Small intestine (tissue), 7 donors: Measurements from ENCODE around the gene PRMT7. TPM values are rescaled to one million over a fixed set of nuclear protein-coding genes. Genes with fewer than 3 reads are reported as not detected.

Source experiments
- DNase-seq, 2 donors: peaks; one replicate each; pipeline versions ENCODE4 v3.0.0 to v3.0.0-alpha.2; 2013
- FAIRE-seq: peaks from 2 replicates; lab custom pipeline; 2012; peaks lifted over from hg19 to GRCh38; lab: Jason Lieb, UNC
- H3K27ac ChIP-seq, 3 donors: one replicate each; pipeline ENCODE4 v1.5.1; 2013; ENCODE audit warnings: low read length in 2 of 3, mild to moderate bottlenecking in 2 of 3, control low read depth in 1 of 3, inconsistent platforms in 1 of 3, low read depth in 1 of 3, moderate library complexity in 1 of 3
- H3K27me3 ChIP-seq, 3 donors: one replicate each; pipeline ENCODE4 v1.6.1; 2013; ENCODE audit warnings: low read length in 3 of 3, inconsistent platforms in 1 of 3; ENCODE audit not compliant: control insufficient read depth in 3 of 3, insufficient read depth in 3 of 3
- H3K36me3 ChIP-seq, 3 donors: one replicate each; pipeline ENCODE4 v1.6.1; 2013; ENCODE audit warnings: low read length in 3 of 3, inconsistent platforms in 1 of 3, low read depth in 1 of 3, mild to moderate bottlenecking in 1 of 3, moderate library complexity in 1 of 3; ENCODE audit not compliant: control insufficient read depth in 3 of 3, insufficient read depth in 2 of 3
- H3K4me1 ChIP-seq, 3 donors: one replicate each; pipeline ENCODE4 v1.6.1; 2013; ENCODE audit warnings: low read length in 2 of 3, inconsistent platforms in 1 of 3, low read depth in 1 of 3, mild to moderate bottlenecking in 1 of 3, moderate library complexity in 1 of 3; ENCODE audit not compliant: control insufficient read depth in 3 of 3, insufficient read depth in 2 of 3
- H3K4me3 ChIP-seq, 3 donors: one replicate each; pipeline ENCODE4 v1.5.1; 2013; ENCODE audit warnings: low read length in 3 of 3, control low read depth in 1 of 3, inconsistent platforms in 1 of 3, low read depth in 1 of 3, mild to moderate bottlenecking in 1 of 3, moderate library complexity in 1 of 3
- H3K9me3 ChIP-seq, 2 donors: one replicate each; pipeline ENCODE4 v1.6.1; 2013; ENCODE audit warnings: low read depth in 1 of 2, low read length in 1 of 2; ENCODE audit not compliant: control insufficient read depth in 2 of 2, insufficient read depth in 1 of 2
- WGBS, 3 donors: extraction: QIAGEN DNeasy Blood & Tissue Kit; methylation state at CpG; one replicate each; pipeline ENCODE4 v1.1.7; 2013; 5-methylcytosine and 5-hydroxymethylcytosine counted together
- polyA plus RNA-seq, 4 donors: library from polyadenylated mRNA; stranded (reverse) in 3 of 4; unstranded in 1 of 4; fragments of 200-250 nt in 3 of 4; fragments of 120-200 nt in 1 of 4; gene quantifications; one replicate each; pipeline versions ENCODE4 v1.2.1 to v1.2.3, GENCODE V29; 2013
- donor health status: healthy with polysubstance abuse.
- donor health status: control.
- donor health status: control.
- donor health status: Bipolar disorder and iron deficiency.
- donor health status: healthy.

PRMT7 gene
- polyA plus RNA-seq, 4 donors, result 13.6 to 46.3 (median 20.2) TPM

- H3K27me3 ChIP-seq, result no peaks in the 10 kb centered on the region
- peaks cover 0 to 13% (median 0%) of the 10 kb centered on the region in 3 donors for H3K4me1 ChIP-seq
- peak overlapping the region in 2 of 3 donors; percentile 16 to 20 for H3K4me3 ChIP-seq
- DNase-seq (peak; percentile 93 to 98), FAIRE-seq (no peak)
- peaks cover 0 to 95% (median 0%) of the 10 kb centered on the region in 3 donors for H3K36me3 ChIP-seq
- H3K9me3 ChIP-seq, result no peaks in the 10 kb centered on the region
- peak overlapping the region; percentile 65 to 85 (median 81) for H3K27ac ChIP-seq
- 23 to 76% (median 40%) methylated on average over 10 to 11 of the region's 11 CpGs for WGBS, 3 donors
These were observed 41.2 kb downstream of the PRMT7 start for GRCh38 chr16:68351991-68352431.

GRCh38 chr16:68353366-68353765 lies 42.5 kb downstream of the PRMT7 start:
- Histone ChIP-seq H3K4me1 (peaks cover 0 to 13% (median 0%) of the 10 kb centered on the region in 3 donors), H3K9me3 (no peaks in the 10 kb centered on the region), H3K27ac (no peak overlapping the region), H3K27me3 (no peaks in the 10 kb centered on the region), H3K36me3 (peaks cover 0 to 94% (median 0%) of the 10 kb centered on the region in 3 donors), H3K4me3 (no peak overlapping the region)
- FAIRE-seq (no peak), DNase-seq (no peak)
- WGBS, 3 donors, result 86 to 93% (median 91%) methylated on average over 13 of the region's 13 CpGs

- Histone ChIP-seq H3K36me3 (peaks cover 0 to 94% (median 0%) of the 10 kb centered on the region in 3 donors), H3K4me1 (peaks cover 0 to 13% (median 0%) of the 10 kb centered on the region in 3 donors), H3K4me3 (no peak overlapping the region), H3K27ac (no peak overlapping the region), H3K27me3 (no peaks in the 10 kb centered on the region), H3K9me3 (no peaks in the 10 kb centered on the region)
- DNase-seq (no peak), FAIRE-seq (no peak)
- WGBS, 3 donors, result 93 to 97% (median 94%) methylated on average over 9 of the region's 9 CpGs
These were observed 44.0 kb downstream of the PRMT7 start for GRCh38 chr16:68354816-68355215.

DNA sequence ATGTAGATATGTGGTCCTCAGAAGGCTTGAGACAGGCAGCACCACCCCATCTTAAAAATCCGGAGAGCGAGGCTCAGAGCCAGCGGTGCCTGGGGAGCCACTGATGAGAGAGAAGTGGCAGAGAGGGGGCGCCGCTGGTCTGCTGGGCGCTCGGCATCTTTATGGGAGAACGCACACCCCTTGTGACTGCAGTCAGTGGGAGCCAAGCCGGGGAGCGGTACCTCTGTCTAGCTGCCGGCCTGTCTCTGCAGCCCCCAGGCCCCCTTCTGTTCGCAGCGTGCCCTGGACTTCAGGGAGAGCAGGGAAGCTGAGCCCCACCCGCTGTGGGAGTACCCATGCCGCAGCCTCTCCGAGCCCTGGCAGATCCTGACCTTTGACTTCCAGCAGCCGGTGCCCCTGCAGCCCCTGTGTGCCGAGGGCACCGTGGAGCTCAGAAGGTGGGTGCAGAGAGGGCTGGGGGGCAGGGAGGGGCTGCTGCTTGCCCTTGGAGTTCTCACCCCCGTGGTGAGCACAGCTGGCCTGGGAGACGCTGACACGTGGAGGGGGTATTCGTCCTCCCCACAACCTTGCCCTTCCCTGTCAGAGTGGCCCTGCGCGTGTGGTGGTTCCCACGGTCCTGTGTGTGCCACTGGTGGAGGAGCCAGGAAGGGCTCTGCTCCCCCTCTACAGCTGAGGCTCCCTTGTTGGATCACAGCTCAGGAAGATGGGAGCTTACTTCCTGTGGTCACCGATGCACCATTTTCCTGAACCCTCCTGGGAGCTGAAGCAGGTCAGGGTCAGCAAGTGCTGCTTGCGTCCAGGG lies 44.8 kb downstream of the PRMT7 start:
- H3K27ac ChIP-seq, result no peak overlapping the region
- FAIRE-seq (no peak), DNase-seq (no peak)
- H3K27me3 ChIP-seq, result no peaks in the 10 kb centered on the region
- H3K9me3 ChIP-seq, result no peaks in the 10 kb centered on the region
- H3K4me3 ChIP-seq, result no peak overlapping the region
- peaks cover 0 to 96% (median 3%) of the 10 kb centered on the region in 3 donors for H3K36me3 ChIP-seq
- peaks cover 0 to 18% (median 0%) of the 10 kb centered on the region in 3 donors for H3K4me1 ChIP-seq
- 80 to 83% (median 83%) methylated on average over 25 to 28 of the region's 28 CpGs for WGBS, 3 donors

DNA sequence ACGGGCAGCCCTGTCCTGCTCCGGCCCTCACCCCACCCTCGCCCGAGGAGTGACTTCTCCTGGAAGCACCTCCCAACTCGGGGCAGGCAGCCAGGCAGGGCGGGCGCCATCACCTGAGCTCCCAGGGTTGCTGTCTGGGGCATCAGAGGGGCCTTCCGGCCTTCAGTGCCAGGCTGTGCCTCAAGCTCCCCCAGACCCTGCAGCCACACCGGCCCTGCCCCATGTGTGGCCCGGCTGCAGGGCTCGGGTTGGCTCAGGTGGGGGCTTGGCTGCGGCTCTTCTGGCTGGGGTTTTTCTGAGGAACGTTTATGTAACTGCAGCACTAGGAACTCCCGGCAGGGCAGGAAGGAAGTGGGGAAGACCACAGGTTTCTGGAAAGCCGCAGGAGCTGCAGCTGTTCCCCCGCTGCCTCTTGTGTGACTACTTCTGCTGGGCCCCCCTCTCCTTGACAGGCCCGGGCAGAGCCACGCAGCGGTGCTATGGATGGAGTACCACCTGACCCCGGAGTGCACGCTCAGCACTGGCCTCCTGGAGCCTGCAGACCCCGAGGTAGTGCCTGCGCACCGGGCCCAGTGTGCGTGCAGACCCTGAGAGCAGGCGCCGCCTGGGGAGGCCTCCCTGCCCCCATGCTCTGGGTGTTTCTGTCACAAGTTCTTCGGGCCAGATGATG lies 45.6 kb downstream of the PRMT7 start:
- Histone ChIP-seq H3K27me3 (no peaks in the 10 kb centered on the region), H3K9me3 (no peaks in the 10 kb centered on the region), H3K4me3 (no peak overlapping the region), H3K27ac (no peak overlapping the region), H3K36me3 (peaks cover 6 to 96% (median 9%) of the 10 kb centered on the region in 3 donors), H3K4me1 (peaks cover 0 to 16% (median 0%) of the 10 kb centered on the region in 3 donors)
- peak in 1 of 2 donors; percentile 46 for DNase-seq
- WGBS, 3 donors, result 66 to 79% (median 68%) methylated on average over 28 of the region's 28 CpGs
- no peak for FAIRE-seq

- H3K36me3 ChIP-seq, result peaks cover 6 to 97% (median 9%) of the 10 kb centered on the region in 3 donors
These were observed 46.1 kb downstream of the PRMT7 start for GRCh38 chr16:68356919-68357286.

DNA sequence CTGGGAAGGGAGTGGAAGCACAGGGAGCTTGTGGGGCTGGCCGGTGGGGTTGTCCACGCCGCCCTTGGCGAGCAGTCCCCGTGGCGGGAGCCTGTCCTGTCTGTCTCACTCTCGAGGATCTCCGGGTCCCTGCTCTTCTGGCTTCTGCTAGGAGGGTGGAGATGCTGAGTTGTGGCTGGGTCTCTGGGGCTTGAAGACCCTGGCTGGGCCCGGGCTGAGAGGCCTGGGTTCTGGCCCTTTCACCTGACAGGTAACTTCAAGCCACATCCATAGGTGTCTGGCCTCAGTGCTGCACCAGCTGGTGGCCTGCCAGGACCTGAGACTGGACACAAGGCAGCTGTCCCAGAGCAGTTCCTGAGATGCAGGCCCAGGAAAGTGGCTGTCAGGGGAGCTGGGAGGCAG lies 46.7 kb downstream of the PRMT7 start:
- H3K4me3 ChIP-seq, result no peak overlapping the region
- no peaks in the 10 kb centered on the region for H3K27me3 ChIP-seq
- H3K4me1 ChIP-seq, result peaks cover 0 to 7% (median 0%) of the 10 kb centered on the region in 3 donors
- DNase-seq (no peak), FAIRE-seq (no peak)
- H3K27ac ChIP-seq, result no peak overlapping the region
- no peaks in the 10 kb centered on the region for H3K9me3 ChIP-seq
- H3K36me3 ChIP-seq, result peaks cover 6 to 97% (median 9%) of the 10 kb centered on the region in 3 donors
- 87 to 88% (median 87%) methylated on average over 9 of the region's 9 CpGs for WGBS, 3 donors

More at GRCh38 chr16:68356919-68357286, 46.1 kb downstream of the PRMT7 start:
- H3K4me1 ChIP-seq, result peaks cover 0 to 11% (median 0%) of the 10 kb centered on the region in 3 donors
- H3K9me3 ChIP-seq, result no peaks in the 10 kb centered on the region
- 84 to 97% (median 96%) methylated on average over 5 of the region's 5 CpGs for WGBS, 3 donors
- no peak overlapping the region for H3K4me3 ChIP-seq
- H3K27ac ChIP-seq, result no peak overlapping the region
- DNase-seq (no peak), FAIRE-seq (no peak)
- H3K27me3 ChIP-seq, result no peaks in the 10 kb centered on the region

GRCh38 chr16:68357923-68358322 lies 47.1 kb downstream of the PRMT7 start:
- no peak for DNase-seq
- 86 to 90% (median 90%) methylated on average over 11 of the region's 11 CpGs for WGBS, 3 donors
- peaks cover 6 to 97% (median 9%) of the 10 kb centered on the region in 3 donors for H3K36me3 ChIP-seq

More at GRCh38 chr16:68357923-68358322, 47.1 kb downstream of the PRMT7 start:
- no peak overlapping the region for H3K4me3 ChIP-seq
- H3K27ac ChIP-seq, result no peak overlapping the region
- no peaks in the 10 kb centered on the region for H3K27me3 ChIP-seq
- peaks cover 0 to 7% (median 0%) of the 10 kb centered on the region in 3 donors for H3K4me1 ChIP-seq
- H3K9me3 ChIP-seq, result no peaks in the 10 kb centered on the region
- FAIRE-seq, result no peak
